SJSA1 (cell line): ENCODE data around the gene SMIM38. TPM values are rescaled to one million over a fixed set of nuclear protein-coding genes. Genes with fewer than 3 reads are reported as not detected.

ENCODE experiments used
- DNase-seq, 2 experiments: peaks; one replicate each; pipeline ENCODE4 v3.0.0-alpha.2; 2015 to 2020; ENCODE audit warnings: low spot score in 2 of 2, low read depth in 1 of 2
- H3K27ac ChIP-seq: fragments of 250-450 bp; sonication (Bioruptor Pico); 2 replicates; pipeline ENCODE4 v1.5.1; 2020; ENCODE audit warnings: mild to moderate bottlenecking, moderate library complexity
- H3K27me3 ChIP-seq: fragments of 250-450 bp; sonication (Bioruptor Pico); replicated peaks from 2 replicates; pipeline ENCODE4 v1.5.1; 2020; ENCODE audit warnings: mild to moderate bottlenecking, moderate library complexity
- H3K36me3 ChIP-seq: fragments of 250-450 bp; sonication (Bioruptor Pico); 2 replicates; pipeline ENCODE4 v1.5.1; 2020; ENCODE audit warnings: mild to moderate bottlenecking
- H3K4me1 ChIP-seq: fragments of 250-450 bp; sonication (Bioruptor Pico); replicated peaks from 2 replicates; pipeline ENCODE4 v1.6.1; 2021; ENCODE audit warnings: mild to moderate bottlenecking
- H3K4me3 ChIP-seq: fragments of 250-450 bp; sonication (Bioruptor Pico); 2 replicates; pipeline ENCODE4 v1.5.1; 2020; ENCODE audit warnings: mild to moderate bottlenecking
- H3K9me3 ChIP-seq: fragments of 250-450 bp; sonication (Bioruptor Pico); replicated peaks from 2 replicates; pipeline ENCODE4 v1.5.1; 2020; ENCODE audit warnings: mild to moderate bottlenecking
- total RNA-seq: library from RNA; depleted of rRNA; stranded (reverse); fragments of >200 nt; shearing (Covaris generic); gene quantifications from 2 replicates; pipeline ENCODE4 v1.2.3, GENCODE V29; 2014

The SMIM38 gene
- total RNA-seq, 1 experiment from 2014 or later: 0.50 TPM

DNA sequence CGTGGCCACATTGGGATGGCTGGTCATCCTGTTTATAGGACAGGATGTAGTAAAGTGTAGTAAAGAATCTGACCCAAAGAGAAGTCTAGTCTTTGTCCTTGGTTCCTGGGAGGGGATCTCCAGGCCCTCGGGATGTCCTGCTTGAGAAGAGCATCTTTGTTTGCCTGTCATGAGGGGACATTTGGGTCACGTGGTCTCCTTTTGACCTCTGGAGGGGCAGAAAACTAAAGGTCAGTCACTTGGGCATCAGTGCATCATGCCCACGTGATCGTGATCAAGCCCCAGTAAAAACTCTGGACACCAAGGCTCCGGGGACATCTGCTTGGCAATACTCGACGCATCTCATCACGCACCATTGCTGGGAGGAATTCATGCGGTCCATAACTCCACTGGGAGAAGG lies 9.1 kb downstream of the SMIM38 start:
- H3K9me3 ChIP-seq: peaks cover 7% of the 10 kb centered on the region; the same call in 1 of the 2 replicates
- no peak for DNase-seq
- H3K4me1 ChIP-seq: peaks cover 31% of the 10 kb centered on the region
- no peak overlapping the region for H3K27ac ChIP-seq
- no peaks in the 10 kb centered on the region for H3K36me3 ChIP-seq
- H3K4me3 ChIP-seq: no peak overlapping the region
- H3K27me3 ChIP-seq: no peaks in the 10 kb centered on the region

DNA sequence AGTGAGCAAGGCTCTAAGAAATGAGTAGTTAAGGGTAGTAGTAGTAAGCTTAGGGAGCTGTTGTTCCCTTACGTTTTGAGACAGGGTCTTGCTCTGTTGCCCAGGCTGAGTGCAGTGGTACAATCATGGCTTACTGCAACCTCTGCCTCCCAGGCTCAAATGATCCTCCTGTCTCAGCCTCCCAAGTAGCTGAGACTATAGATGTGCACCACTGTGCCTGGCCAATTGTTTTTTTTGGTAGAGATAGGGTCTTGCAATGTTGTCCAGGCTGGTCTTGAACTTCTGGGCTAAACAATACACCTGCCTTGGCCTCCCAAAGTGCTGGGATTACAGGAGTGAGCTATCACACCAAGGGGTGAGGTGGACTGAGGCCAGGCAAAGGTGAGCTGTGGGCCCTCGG lies 10.0 kb downstream of the SMIM38 start:
- DNase-seq: no peak
- peaks cover 31% of the 10 kb centered on the region for H3K4me1 ChIP-seq
- H3K9me3 ChIP-seq: peaks cover 7% of the 10 kb centered on the region; the same call in 1 of the 2 replicates
- no peaks in the 10 kb centered on the region for H3K36me3 ChIP-seq
- H3K27ac ChIP-seq: no peak overlapping the region
- H3K4me3 ChIP-seq: no peak overlapping the region
- H3K27me3 ChIP-seq: no peaks in the 10 kb centered on the region

DNA sequence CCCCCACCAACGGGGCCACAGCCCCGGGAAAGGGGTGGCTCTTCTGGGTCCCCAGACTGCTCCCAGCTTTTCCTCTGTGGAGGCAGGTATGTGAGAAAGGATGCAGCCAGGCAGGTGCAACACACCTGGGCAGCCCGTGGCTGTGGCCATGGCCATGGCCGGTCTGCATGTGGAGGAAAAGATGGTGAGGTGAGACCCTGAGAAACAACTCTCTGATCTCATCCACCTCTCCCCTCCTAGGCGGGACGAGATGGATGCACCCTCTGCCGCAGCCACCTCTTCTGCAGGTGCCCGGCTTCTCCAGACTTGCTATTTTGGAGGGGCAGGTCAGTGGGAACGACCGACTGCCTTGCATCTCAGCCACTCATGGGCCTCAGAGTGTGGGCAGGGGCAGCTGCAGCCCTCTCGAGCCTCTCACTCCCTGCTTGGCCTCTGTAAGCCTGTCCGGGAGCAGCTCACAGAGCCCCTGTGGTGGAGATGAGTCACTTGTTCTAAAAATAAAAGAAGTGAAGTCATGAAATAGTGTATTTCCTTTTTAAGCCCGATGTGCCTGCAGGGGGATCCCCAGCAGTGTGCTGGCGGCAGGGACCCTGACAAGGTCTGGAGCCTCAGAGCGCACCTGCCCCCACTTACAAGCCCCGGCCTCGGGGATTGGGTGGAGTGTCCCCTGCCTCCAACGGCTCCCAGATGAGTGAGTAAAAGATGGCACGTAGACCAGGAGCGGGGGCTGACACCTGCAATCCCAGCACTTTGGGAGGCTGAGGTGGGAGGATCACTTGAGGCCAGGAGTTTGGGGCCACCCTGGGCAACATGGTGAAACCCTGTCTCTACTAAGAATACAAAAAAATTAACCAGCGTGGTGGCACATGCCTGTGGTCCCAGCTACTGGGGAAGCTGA lies 10.7 kb downstream of the SMIM38 start:
- peak; percentile 96 to 97 for DNase-seq
- Histone ChIP-seq H3K9me3 (peaks cover 7% of the 10 kb centered on the region; the same call in 1 of the 2 replicates), H3K36me3 (no peaks in the 10 kb centered on the region), H3K4me1 (peaks cover 31% of the 10 kb centered on the region), H3K27me3 (no peaks in the 10 kb centered on the region), H3K4me3 (no peak overlapping the region), H3K27ac (peak overlapping the region; percentile 52)

DNA sequence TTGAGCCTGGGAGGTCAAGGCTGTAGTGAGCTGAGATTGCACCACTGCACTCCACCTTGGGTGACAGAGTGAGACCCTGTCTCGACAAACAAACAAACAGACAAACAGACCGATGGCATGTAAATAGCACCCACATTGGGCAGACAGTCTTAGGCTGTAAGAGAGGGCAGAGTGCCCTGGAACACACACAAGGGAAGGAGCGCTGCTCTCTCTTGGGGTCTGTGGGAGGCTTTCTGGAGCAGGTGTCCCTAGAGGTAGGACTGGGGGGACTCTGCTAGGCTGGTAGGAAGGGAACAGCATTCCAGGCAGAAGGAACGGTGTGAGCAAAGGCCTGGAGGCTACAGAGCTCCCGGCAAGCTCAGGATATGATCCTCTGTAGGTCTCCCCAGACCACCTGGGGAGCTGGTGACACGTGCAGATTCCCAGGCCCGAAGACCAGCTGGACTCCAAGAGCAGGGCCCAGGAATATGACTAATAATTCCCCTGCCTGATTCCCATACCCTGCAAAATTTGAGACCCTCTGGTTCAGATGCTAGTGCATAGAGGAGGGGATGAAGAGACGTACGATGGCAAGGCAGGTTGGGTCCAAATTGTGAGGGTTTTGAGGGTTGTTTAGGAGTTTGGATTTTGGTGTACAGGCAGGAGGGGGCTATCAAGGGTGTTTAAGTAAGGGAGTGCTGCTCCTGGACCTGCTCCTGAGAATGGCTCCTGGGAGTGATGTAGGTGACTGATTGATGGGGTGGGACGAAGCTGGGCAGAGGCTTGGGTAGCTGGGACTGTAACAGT lies 11.6 kb downstream of the SMIM38 start:
- Histone ChIP-seq H3K4me3 (no peak overlapping the region), H3K27ac (peak overlapping the region; percentile 52), H3K27me3 (no peaks in the 10 kb centered on the region), H3K4me1 (peaks cover 31% of the 10 kb centered on the region), H3K9me3 (peaks cover 7% of the 10 kb centered on the region; the same call in 1 of the 2 replicates), H3K36me3 (no peaks in the 10 kb centered on the region)
- peak in 1 of 2 experiments; percentile 70 for DNase-seq

DNA sequence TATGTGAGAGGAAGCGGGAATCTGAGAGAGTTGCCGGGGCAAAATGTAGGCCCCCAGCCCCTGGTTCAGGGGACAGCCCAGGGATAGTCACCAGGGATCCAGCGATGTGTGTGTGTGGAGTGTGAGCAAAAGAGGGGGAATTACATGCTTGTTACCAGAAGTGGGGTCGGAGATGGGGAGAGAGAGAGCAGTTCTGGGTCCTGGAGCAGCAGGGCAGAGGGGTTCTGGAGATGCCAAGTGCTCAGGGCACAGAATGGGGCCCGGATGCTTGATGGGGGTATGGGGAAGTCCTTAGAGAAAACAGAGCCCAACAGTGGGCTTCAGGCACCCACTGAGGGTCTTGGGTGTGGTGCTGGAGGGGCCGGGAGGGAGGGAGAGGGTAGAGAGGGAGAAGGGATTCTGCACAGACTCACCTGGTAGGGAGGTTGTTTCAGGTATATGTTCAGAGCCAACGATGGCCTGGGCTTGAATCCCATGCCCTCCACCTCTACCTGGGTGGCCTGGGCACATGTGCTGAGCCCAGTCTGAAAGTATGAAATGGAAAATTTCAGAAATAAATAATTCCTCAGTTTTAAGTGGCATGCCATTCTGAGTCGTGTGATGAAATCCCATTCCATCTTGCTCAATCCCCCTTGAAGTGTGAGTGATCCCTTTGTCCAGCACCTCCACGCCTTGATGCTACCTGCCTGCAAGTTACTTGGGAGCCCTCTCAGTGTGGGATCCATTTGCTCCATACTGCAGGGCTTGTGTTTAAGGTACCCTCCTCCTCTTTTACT lies 12.4 kb downstream of the SMIM38 start:
- H3K4me1 ChIP-seq: peaks cover 31% of the 10 kb centered on the region
- no peaks in the 10 kb centered on the region for H3K36me3 ChIP-seq
- no peaks in the 10 kb centered on the region for H3K27me3 ChIP-seq
- no peak for DNase-seq
- no peak overlapping the region for H3K4me3 ChIP-seq
- H3K27ac ChIP-seq: no peak overlapping the region
- peaks cover 7% of the 10 kb centered on the region; the same call in 1 of the 2 replicates for H3K9me3 ChIP-seq

DNA sequence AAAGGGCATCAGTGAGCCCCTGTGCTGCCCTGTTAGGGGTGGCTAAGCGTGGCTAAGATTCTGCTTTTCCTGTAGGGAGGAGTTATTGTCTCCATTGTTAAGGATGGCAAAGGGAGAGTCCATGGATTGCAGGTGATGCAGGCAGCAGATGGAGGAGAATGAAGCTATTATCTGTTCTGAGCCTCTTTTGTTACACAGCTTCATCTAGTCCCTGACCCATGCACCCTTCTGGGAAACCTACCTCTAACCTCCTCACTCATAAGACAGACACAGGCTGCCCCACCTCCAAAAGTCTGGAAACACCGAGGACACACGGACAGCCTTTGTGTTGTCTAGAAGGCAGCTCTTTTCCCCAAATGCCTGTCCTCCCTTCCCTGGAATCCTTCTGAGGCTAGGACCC lies 13.7 kb downstream of the SMIM38 start:
- no peaks in the 10 kb centered on the region for H3K36me3 ChIP-seq
- no peak overlapping the region for H3K27ac ChIP-seq
- no peak overlapping the region for H3K4me3 ChIP-seq
- no peaks in the 10 kb centered on the region; the same call in 1 of the 2 replicates for H3K9me3 ChIP-seq
- no peak for DNase-seq
- H3K4me1 ChIP-seq: peaks cover 31% of the 10 kb centered on the region
- H3K27me3 ChIP-seq: no peaks in the 10 kb centered on the region

DNA sequence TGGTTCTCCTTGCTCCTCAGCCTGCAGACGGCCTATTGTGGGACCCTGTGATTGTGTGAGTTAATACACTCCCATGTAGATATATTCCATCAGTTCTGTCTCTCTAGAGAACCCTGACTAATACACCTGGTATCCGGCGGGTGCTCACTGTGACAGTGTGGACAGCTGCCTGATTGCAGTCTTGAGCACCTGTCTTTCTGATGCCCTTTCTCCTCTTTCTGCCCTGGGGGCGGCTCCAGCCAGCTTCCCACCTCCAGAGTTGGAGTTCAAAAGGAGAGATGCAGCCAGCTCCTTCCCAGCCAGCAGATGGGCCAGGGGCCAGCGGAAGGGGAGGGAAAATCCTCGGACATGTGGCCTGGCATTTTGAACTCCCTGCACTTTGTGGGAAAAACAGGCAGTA lies 15.0 kb downstream of the SMIM38 start:
- H3K4me3 ChIP-seq: no peak overlapping the region
- H3K4me1 ChIP-seq: peaks cover 30% of the 10 kb centered on the region
- no peaks in the 10 kb centered on the region for H3K36me3 ChIP-seq
- no peaks in the 10 kb centered on the region for H3K27me3 ChIP-seq
- DNase-seq: no peak
- peaks cover 6% of the 10 kb centered on the region for H3K9me3 ChIP-seq
- no peak overlapping the region for H3K27ac ChIP-seq

DNA sequence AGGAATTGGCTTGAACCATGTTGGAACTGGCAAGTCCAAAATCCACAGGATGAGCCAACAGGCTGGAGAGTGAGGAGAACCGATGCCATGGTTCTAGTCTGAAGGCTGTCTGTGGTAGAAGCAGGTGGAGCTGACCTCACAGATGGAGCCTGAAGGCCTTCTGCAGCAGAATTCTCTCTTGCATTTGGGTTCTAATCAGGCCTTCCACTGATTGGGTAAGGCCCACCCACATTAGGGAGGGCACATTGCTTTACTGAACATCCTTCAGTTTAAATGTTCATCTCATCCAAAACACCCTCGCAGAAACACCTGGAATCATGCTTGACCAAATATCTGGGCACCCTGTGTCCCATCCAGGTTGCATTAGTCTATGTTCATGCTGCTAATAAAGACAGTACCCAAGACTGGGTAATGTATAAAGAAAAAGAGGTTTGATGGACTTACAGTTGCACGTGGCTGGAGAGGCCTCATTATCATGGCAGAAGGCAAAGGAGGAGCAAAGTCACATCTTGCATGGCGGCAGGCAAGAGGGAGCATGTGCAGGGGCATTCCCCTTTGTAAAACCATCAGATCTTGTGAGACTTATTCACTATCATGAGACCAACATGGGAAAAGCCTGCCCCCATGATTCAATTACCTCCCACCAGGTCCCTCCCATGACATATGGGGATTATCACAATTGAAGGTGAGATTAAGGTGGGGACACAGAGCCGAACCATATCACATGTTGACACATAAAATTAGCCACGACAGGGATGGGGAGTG lies 15.9 kb downstream of the SMIM38 start:
- no peak overlapping the region for H3K4me3 ChIP-seq
- H3K4me1 ChIP-seq: peaks cover 20% of the 10 kb centered on the region
- no peak overlapping the region for H3K27ac ChIP-seq
- DNase-seq: no peak
- peaks cover 8% of the 10 kb centered on the region for H3K9me3 ChIP-seq
- no peaks in the 10 kb centered on the region for H3K36me3 ChIP-seq
- no peaks in the 10 kb centered on the region for H3K27me3 ChIP-seq

DNA sequence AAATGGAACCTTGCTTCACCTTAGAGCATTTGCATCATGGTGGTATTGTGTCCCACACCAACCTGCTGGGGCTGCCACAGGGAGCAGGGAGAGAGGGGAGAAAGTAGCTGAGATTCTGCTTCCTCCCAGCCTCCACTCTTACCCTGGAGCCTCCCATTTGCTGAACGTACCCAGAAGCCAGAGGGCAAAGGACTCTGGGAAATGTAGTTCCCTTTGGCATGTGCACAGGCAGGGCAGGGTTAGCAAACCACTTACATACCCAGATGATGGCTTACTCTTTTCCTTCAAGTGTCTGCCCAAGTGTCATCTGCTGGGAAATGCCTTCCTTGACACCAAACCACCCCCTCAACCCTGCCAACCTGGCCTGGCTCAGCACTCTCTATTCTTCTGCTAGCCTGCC lies 16.9 kb downstream of the SMIM38 start:
- Histone ChIP-seq H3K27ac (no peak overlapping the region), H3K4me3 (no peak overlapping the region), H3K9me3 (peaks cover 8% of the 10 kb centered on the region), H3K4me1 (peaks cover 10% of the 10 kb centered on the region), H3K27me3 (no peaks in the 10 kb centered on the region), H3K36me3 (no peaks in the 10 kb centered on the region)
- no peak for DNase-seq

DNA sequence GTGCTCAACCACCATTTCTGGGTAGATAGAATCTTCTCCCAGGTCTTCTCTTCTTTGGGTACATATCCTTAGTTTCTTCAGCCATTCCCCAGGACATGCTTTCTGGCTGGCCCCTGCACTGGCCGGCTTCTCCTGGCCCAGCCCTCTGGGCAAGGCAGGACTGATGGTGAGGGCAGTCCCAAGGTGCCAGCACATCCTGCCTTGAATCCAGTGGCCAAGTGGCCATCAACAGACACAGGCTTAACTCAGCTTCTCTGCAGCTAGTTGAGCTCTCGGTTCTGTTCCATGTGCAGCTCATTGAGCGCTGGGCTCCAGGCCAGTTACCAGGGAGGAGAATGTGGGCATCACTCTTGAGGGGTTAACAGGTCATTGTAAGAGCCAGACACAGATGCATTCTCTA lies 17.6 kb downstream of the SMIM38 start:
- no peak for DNase-seq
- Histone ChIP-seq H3K4me3 (no peak overlapping the region), H3K27ac (no peak overlapping the region), H3K27me3 (no peaks in the 10 kb centered on the region), H3K36me3 (no peaks in the 10 kb centered on the region), H3K9me3 (peaks cover 8% of the 10 kb centered on the region), H3K4me1 (peaks cover 4% of the 10 kb centered on the region)

DNA sequence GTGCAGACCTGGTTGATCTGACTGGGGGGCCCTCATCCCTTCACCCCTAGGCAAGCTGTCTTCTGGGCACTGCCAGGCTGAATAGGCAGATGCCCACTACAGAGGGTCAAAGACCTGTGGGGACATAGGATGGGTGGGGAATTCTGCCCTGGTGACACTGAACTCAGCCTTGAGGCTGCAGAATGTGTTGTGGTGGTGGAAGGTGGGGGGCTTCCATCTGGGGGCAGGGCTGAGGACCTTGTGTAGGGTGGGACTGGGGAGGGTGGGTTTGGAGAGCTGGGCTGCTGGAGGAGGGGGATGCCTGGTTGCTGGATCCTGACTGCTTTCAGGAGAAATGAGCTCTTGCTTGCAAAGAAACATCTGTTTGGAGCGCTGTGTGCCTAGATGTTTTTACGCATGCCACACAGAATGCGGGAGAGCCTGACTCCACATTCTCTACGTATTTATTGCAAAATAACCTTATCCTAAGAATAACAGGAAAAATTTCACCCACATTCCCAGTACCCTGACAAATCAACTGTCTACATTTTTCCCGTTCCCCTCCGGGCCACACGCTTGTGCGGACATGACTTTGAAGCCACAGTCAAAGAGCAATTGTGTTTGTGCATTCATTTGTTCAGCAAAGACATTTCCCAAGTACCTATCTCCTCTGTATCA lies 18.3 kb downstream of the SMIM38 start:
- Histone ChIP-seq H3K27me3 (no peaks in the 10 kb centered on the region), H3K27ac (no peak overlapping the region), H3K36me3 (no peaks in the 10 kb centered on the region), H3K4me3 (no peak overlapping the region), H3K4me1 (no peaks in the 10 kb centered on the region), H3K9me3 (peaks cover 8% of the 10 kb centered on the region)
- no peak for DNase-seq

DNA sequence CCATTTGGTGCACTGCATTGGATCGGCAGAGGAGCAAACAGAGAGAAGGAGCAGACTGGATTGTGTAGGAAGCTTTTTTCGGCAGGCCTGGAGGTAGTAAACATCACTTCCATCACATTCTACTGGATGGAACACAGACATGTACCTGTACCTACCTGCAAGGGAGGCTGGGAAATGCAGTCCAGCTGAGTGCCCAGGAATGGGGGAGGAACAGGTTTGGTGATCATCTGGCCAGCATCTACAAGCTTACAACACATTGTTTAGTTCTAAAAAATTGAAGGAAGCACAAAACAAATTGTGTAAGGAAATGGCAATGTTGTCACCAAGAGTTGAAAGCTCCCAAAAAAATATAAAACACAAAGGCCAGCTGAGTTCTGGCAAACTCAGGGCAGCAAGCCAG lies 19.1 kb downstream of the SMIM38 start:
- H3K4me1 ChIP-seq: no peaks in the 10 kb centered on the region
- no peak overlapping the region for H3K27ac ChIP-seq
- H3K36me3 ChIP-seq: no peaks in the 10 kb centered on the region

More for the DNA sequence above, 19.1 kb downstream of the SMIM38 start:
- peaks cover 8% of the 10 kb centered on the region for H3K9me3 ChIP-seq
- no peak for DNase-seq
- no peaks in the 10 kb centered on the region for H3K27me3 ChIP-seq
- no peak overlapping the region for H3K4me3 ChIP-seq
